Spleen (tissue), 11 donors: ENCODE measurements around the gene SLC2A9. TPM values are rescaled to one million over a fixed set of nuclear protein-coding genes. Genes with fewer than 3 reads are reported as not detected.

Source experiments
- DNase-seq: peaks from one replicate; pipeline ENCODE4 v3.0.0-alpha.2; 2020
- H3K27ac ChIP-seq, 8 donors: fragments of 200-600 bp; sonication (generic) in 7 of 8; 1 replicate in 4 of 8; 2 replicates in 4 of 8; pipeline versions ENCODE4 v1.5.0 to v1.8.0; 2016 to 2021; ENCODE audit warnings: inconsistent platforms in 4 of 8, mild to moderate bottlenecking in 4 of 8, moderate library complexity in 1 of 8
- H3K27me3 ChIP-seq, 7 donors: fragments of 200-600 bp; sonication (generic) in 6 of 7; replicated peaks in 1 of 7; 1 replicate in 4 of 7; 2 replicates in 3 of 7; pipeline versions ENCODE4 v1.5.0 to v1.8.0; 2016 to 2021; ENCODE audit warnings: inconsistent platforms in 3 of 7, mild to moderate bottlenecking in 1 of 7
- H3K36me3 ChIP-seq, 6 donors: fragments of 200-600 bp; sonication (generic) in 5 of 6; 1 replicate in 4 of 6; 2 replicates in 2 of 6; pipeline versions ENCODE4 v1.5.0 to v1.8.0; 2016 to 2021; ENCODE audit warnings: inconsistent platforms in 2 of 6
- H3K4me1 ChIP-seq, 6 donors: fragments of 200-600 bp; sonication (generic) in 5 of 6; 1 replicate in 3 of 6; 2 replicates in 3 of 6; pipeline versions ENCODE4 v1.5.0 to v1.8.0; 2016 to 2021; ENCODE audit warnings: inconsistent platforms in 3 of 6
- H3K4me3 ChIP-seq, 8 donors: fragments of 200-600 bp; sonication (generic) in 7 of 8; 1 replicate in 4 of 8; 2 replicates in 4 of 8; pipeline versions ENCODE4 v1.5.0 to v1.8.0; 2016 to 2021; ENCODE audit warnings: inconsistent platforms in 4 of 8, mild to moderate bottlenecking in 4 of 8, moderate library complexity in 2 of 8
- H3K9me3 ChIP-seq, 8 donors: fragments of 200-600 bp; sonication (generic) in 7 of 8; 1 replicate in 4 of 8; 2 replicates in 4 of 8; pipeline versions ENCODE4 v1.5.0 to v1.8.0; 2016 to 2021; ENCODE audit warnings: inconsistent platforms in 4 of 8
- CTCF ChIP-seq, 11 experiments: fragments of 200-600 bp in 7 of 11; fragments of 450-650 bp in 4 of 11; sonication (generic) in 4 of 11; IDR thresholded peaks in 8 of 11; conservative IDR thresholded peaks in 3 of 11; 1 replicate in 7 of 11; 2 replicates in 4 of 11; pipeline versions ENCODE4 v1.4.0 to v1.8.0; 2016 to 2021; ENCODE audit warnings: antibody characterized with exemption in 11 of 11, inconsistent platforms in 4 of 11, mild to moderate bottlenecking in 1 of 11
- POLR2A ChIP-seq, 3 donors: fragments of 450-650 bp; IDR thresholded peaks; one replicate each; pipeline ENCODE4 v1.5.1; 2017; ENCODE audit warnings: antibody characterized with exemption in 3 of 3, mild to moderate bottlenecking in 1 of 3
- POLR2AphosphoS5 ChIP-seq, 3 donors: sonication (generic); formaldehyde crosslinking; IDR thresholded peaks; one replicate each; pipeline ENCODE4 v1.5.1; 2017; ENCODE audit warnings: antibody characterized with exemption in 3 of 3
- WGBS, 5 donors: extraction: QIAGEN DNeasy Blood & Tissue Kit in 3 of 5; methylation state at CpG; one replicate each; pipeline versions ENCODE4 v1.1.5 to v1.1.7; 2013 to 2018; 5-methylcytosine and 5-hydroxymethylcytosine counted together
- intact Hi-C: fragments of 100-400 bp; cut with DNase I; formaldehyde crosslinking; loops from one replicate; pipeline ENCODE4 v1.15.0; 2023; ENCODE audit warnings: low total_unique reads
- polyA plus RNA-seq, 3 donors: library from polyadenylated mRNA; stranded (reverse); fragments of 200-250 nt; gene quantifications; one replicate each; pipeline ENCODE4 v1.2.1, GENCODE V29; 2013
- total RNA-seq, 7 donors: library from RNA; depleted of rRNA in 3 of 7; stranded (reverse); fragments of >200 nt in 3 of 7; fragmentation: NEBNext Ultra II Directional in 4 of 7; extraction: Animal tissue kit (Norgen Biotek cat#: 25700) in 4 of 7; gene quantifications; one replicate each; pipeline versions ENCODE4 v1.1.0 to v1.2.1, GENCODE V29; 2016 to 2021
- donor health status: healthy with polysubstance abuse.
- donor health status: DM: no; HTN: no; CAD: no; lungs with moderate emphysema.
- donor health status: DM: no; HTN: no; CAD: no.
- donor health status: Bipolar disorder and iron deficiency.
- donor health status: healthy.
- donor health status: DM: no; HTN: no; CAD: no.
- donor health status: DM: yes; HTN: yes; CAD: no.

The SLC2A9 gene
- total and polyA plus RNA-seq, 10 donors = 1.2 to 8.8 (median 5.3) TPM

- TF ChIP-seq POLR2A (IDR thresholded peaks at IDR 0.05) (no peak), POLR2AphosphoS5 (IDR thresholded peaks at IDR 0.05) (no peak), CTCF (IDR thresholded peaks at IDR 0.05 in 8 of 11, conservative IDR thresholded peaks at IDR 0.05 in 3 of 11) (no peak)
- peaks cover 0 to 4% (median 0%) of the 10 kb centered on the region in 8 donors for H3K9me3 ChIP-seq
- intact Hi-C loops = no loop called here
- no peak for DNase-seq
- no peaks in the 10 kb centered on the region for H3K36me3 ChIP-seq
- peaks cover 0 to 9% (median 0%) of the 10 kb centered on the region in 6 donors for H3K4me1 ChIP-seq
- no peak overlapping the region for H3K4me3 ChIP-seq
- H3K27me3 ChIP-seq = peaks cover 0 to 3% (median 0%) of the 10 kb centered on the region in 7 donors
- H3K27ac ChIP-seq = no peak overlapping the region
Measured at GRCh38 chr4:9968472-9968871, 52.8 kb downstream of the SLC2A9 start.

- Histone ChIP-seq H3K9me3 (peaks cover 0 to 21% (median 2%) of the 10 kb centered on the region in 8 donors), H3K4me3 (no peak overlapping the region), H3K27me3 (peaks cover 0 to 4% (median 0%) of the 10 kb centered on the region in 7 donors), H3K36me3 (no peaks in the 10 kb centered on the region), H3K4me1 (no peaks in the 10 kb centered on the region), H3K27ac (no peak overlapping the region)
- no peak for TF ChIP-seq CTCF (IDR thresholded peaks at IDR 0.05 in 8 of 11, conservative IDR thresholded peaks at IDR 0.05 in 3 of 11)
- no peak for TF ChIP-seq POLR2AphosphoS5 (IDR thresholded peaks at IDR 0.05)
- TF ChIP-seq POLR2A (IDR thresholded peaks at IDR 0.05) = no peak
- 78 to 87% (median 81%) methylated on average over 7 of the region's 7 CpGs for WGBS, 5 donors
- intact Hi-C loops = no loop called here
- DNase-seq = no peak
Measured at GRCh38 chr4:9964879-9965278, 56.4 kb downstream of the SLC2A9 start.

GRCh38 chr4:9963328-9963727, 58.0 kb downstream of the SLC2A9 start:
- H3K27me3 ChIP-seq = peaks cover 0 to 4% (median 0%) of the 10 kb centered on the region in 7 donors
- H3K36me3 ChIP-seq = no peaks in the 10 kb centered on the region
- H3K4me3 ChIP-seq = no peak overlapping the region
- intact Hi-C loops = no loop called here
- peaks cover 0 to 21% (median 2%) of the 10 kb centered on the region in 8 donors for H3K9me3 ChIP-seq
- H3K4me1 ChIP-seq = no peaks in the 10 kb centered on the region
- DNase-seq = no peak
- no peak overlapping the region for H3K27ac ChIP-seq
- TF ChIP-seq POLR2A (IDR thresholded peaks at IDR 0.05) (no peak), CTCF (IDR thresholded peaks at IDR 0.05 in 8 of 11, conservative IDR thresholded peaks at IDR 0.05 in 3 of 11) (no peak), POLR2AphosphoS5 (IDR thresholded peaks at IDR 0.05) (no peak)
- WGBS, 5 donors = 88 to 95% (median 92%) methylated on average over 5 of the region's 5 CpGs

GRCh38 chr4:9962611-9963314, 58.5 kb downstream of the SLC2A9 start:
- WGBS, 5 donors = 86 to 92% (median 91%) methylated on average over 5 of the region's 5 CpGs
- no peak for DNase-seq
- H3K4me3 ChIP-seq = no peak overlapping the region
- H3K27me3 ChIP-seq = peaks cover 0 to 4% (median 0%) of the 10 kb centered on the region in 7 donors
- no peaks in the 10 kb centered on the region for H3K36me3 ChIP-seq
- intact Hi-C loops = no loop called here
- H3K27ac ChIP-seq = no peak overlapping the region
- H3K4me1 ChIP-seq = no peaks in the 10 kb centered on the region
- no peak for TF ChIP-seq CTCF (IDR thresholded peaks at IDR 0.05 in 8 of 11, conservative IDR thresholded peaks at IDR 0.05 in 3 of 11)
- no peak for TF ChIP-seq POLR2A (IDR thresholded peaks at IDR 0.05)
- TF ChIP-seq POLR2AphosphoS5 (IDR thresholded peaks at IDR 0.05) = no peak
- H3K9me3 ChIP-seq = peaks cover 0 to 21% (median 2%) of the 10 kb centered on the region in 8 donors
